ENCODE measurements around the gene ANO10. TPM values are rescaled to one million over a fixed set of nuclear protein-coding genes. Genes with fewer than 3 reads are reported as not detected.

ANO10 gene
- total and polyA plus RNA-seq, 2 of the 8 experiments (the other 6 are each of a cell fraction or from before 2014, with no cell fraction given): 38.0 to 53.2 TPM

DNA sequence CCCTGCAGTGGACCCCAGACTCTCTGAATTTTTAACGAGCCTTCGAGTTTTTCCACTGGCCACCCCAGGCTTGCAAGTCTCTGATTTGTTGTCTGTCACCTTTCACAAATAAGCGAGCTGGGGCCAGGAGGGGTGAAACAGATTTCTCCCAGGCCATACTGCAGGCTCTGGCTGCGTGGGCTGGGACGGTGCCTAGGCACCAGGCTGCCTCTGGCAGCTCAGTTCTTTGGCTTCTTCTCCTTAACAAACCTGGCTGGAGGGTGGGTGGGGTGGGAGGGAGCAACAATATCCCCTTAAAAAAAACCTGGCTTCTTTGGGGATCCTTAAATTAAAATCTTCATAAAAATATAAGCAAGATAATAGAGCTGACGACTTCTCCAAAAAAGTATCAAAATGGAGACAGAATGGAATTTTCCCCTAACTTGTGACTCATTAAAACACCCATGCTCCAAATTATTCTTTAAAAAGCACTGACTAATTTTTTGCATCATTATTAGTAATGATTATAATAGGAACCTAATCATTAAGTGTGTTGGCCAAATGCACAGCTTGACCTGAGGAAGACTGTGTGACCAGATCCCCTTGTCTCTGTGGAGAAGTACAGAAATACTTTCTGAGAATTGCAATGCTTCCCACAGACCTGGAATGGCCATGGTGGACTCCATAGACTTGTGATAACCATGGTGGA lies 251.4 kb downstream of the ANO10 start (continued):
- TF ChIP-seq, protein P1, sequence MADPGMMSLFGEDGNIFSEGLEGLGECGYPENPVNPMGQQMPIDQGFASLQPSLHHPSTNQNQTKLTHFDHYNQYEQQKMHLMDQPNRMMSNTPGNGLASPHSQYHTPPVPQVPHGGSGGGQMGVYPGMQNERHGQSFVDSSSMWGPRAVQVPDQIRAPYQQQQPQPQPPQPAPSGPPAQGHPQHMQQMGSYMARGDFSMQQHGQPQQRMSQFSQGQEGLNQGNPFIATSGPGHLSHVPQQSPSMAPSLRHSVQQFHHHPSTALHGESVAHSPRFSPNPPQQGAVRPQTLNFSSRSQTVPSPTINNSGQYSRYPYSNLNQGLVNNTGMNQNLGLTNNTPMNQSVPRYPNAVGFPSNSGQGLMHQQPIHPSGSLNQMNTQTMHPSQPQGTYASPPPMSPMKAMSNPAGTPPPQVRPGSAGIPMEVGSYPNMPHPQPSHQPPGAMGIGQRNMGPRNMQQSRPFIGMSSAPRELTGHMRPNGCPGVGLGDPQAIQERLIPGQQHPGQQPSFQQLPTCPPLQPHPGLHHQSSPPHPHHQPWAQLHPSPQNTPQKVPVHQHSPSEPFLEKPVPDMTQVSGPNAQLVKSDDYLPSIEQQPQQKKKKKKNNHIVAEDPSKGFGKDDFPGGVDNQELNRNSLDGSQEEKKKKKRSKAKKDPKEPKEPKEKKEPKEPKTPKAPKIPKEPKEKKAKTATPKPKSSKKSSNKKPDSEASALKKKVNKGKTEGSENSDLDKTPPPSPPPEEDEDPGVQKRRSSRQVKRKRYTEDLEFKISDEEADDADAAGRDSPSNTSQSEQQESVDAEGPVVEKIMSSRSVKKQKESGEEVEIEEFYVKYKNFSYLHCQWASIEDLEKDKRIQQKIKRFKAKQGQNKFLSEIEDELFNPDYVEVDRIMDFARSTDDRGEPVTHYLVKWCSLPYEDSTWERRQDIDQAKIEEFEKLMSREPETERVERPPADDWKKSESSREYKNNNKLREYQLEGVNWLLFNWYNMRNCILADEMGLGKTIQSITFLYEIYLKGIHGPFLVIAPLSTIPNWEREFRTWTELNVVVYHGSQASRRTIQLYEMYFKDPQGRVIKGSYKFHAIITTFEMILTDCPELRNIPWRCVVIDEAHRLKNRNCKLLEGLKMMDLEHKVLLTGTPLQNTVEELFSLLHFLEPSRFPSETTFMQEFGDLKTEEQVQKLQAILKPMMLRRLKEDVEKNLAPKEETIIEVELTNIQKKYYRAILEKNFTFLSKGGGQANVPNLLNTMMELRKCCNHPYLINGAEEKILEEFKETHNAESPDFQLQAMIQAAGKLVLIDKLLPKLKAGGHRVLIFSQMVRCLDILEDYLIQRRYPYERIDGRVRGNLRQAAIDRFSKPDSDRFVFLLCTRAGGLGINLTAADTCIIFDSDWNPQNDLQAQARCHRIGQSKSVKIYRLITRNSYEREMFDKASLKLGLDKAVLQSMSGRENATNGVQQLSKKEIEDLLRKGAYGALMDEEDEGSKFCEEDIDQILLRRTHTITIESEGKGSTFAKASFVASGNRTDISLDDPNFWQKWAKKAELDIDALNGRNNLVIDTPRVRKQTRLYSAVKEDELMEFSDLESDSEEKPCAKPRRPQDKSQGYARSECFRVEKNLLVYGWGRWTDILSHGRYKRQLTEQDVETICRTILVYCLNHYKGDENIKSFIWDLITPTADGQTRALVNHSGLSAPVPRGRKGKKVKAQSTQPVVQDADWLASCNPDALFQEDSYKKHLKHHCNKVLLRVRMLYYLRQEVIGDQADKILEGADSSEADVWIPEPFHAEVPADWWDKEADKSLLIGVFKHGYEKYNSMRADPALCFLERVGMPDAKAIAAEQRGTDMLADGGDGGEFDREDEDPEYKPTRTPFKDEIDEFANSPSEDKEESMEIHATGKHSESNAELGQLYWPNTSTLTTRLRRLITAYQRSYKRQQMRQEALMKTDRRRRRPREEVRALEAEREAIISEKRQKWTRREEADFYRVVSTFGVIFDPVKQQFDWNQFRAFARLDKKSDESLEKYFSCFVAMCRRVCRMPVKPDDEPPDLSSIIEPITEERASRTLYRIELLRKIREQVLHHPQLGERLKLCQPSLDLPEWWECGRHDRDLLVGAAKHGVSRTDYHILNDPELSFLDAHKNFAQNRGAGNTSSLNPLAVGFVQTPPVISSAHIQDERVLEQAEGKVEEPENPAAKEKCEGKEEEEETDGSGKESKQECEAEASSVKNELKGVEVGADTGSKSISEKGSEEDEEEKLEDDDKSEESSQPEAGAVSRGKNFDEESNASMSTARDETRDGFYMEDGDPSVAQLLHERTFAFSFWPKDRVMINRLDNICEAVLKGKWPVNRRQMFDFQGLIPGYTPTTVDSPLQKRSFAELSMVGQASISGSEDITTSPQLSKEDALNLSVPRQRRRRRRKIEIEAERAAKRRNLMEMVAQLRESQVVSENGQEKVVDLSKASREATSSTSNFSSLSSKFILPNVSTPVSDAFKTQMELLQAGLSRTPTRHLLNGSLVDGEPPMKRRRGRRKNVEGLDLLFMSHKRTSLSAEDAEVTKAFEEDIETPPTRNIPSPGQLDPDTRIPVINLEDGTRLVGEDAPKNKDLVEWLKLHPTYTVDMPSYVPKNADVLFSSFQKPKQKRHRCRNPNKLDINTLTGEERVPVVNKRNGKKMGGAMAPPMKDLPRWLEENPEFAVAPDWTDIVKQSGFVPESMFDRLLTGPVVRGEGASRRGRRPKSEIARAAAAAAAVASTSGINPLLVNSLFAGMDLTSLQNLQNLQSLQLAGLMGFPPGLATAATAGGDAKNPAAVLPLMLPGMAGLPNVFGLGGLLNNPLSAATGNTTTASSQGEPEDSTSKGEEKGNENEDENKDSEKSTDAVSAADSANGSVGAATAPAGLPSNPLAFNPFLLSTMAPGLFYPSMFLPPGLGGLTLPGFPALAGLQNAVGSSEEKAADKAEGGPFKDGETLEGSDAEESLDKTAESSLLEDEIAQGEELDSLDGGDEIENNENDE (IDR thresholded peaks at IDR 0.05; ENCODE audit: insufficient replicate concordance, low read length): no peak
- TF ChIP-seq GABPA (IDR thresholded peaks at IDR 0.05; ENCODE audit: borderline replicate concordance, insufficient read depth, low read length) (no peak), CREB1 (IDR thresholded peaks at IDR 0.05) (no peak), KDM1A (IDR thresholded peaks at IDR 0.05; ENCODE audit: borderline replicate concordance, low read length) (no peak), KDM4A (IDR thresholded peaks at IDR 0.05; ENCODE audit: low read depth, low read length, severe bottlenecking) (no peak)

Measured in H1 (cell line).